PC-3 (cell line): Measurements from ENCODE around the gene SCARB1. TPM values are rescaled to one million over a fixed set of nuclear protein-coding genes. Genes with fewer than 3 reads are reported as not detected.

ENCODE experiments used
- ATAC-seq: fragments of 200-7000 bp; cut with Tn5 transposase; 2 replicates; pipeline ENCODE4 v1.9.1; 2020; ENCODE audit warnings: mild to moderate bottlenecking, moderate library complexity
- BruUV-seq: library from RNA; stranded (reverse); fragments of 400-500 nt; replicated peaks from 2 replicates; lab custom pipeline; 2021; lab: Mats Ljungman, UMichigan
- CTCF ChIA-PET: fragments of 300-600 bp; sonication (Branson Sonifier 250); formaldehyde crosslinking; loops from one replicate; lab custom pipeline; 2022; ENCODE audit warnings: antibody characterized with exemption; lab: Charles Lee
- POLR2A ChIA-PET: fragments of 300-600 bp; sonication (Branson Sonifier 250); formaldehyde crosslinking; loops from one replicate; lab custom pipeline; 2022; ENCODE audit warnings: antibody characterized with exemption; ENCODE audit not compliant: unreplicated experiment; lab: Charles Lee
- DNase-seq: peaks from one replicate; pipeline ENCODE4 v3.0.0-alpha.2; 2015
- H2AFZ ChIP-seq: fragments of 300-600 bp; sonication (generic); 2 replicates; pipeline ENCODE4 v1.6.0; 2016; ENCODE audit warnings: antibody characterized with exemption, low read length
- H3F3A ChIP-seq: fragments of 300-600 bp; sonication (generic); one replicate; pipeline ENCODE4 v1.6.0; 2017; ENCODE audit warnings: antibody characterized with exemption, low read length, control low read depth, mild to moderate bottlenecking; ENCODE audit not compliant: unreplicated experiment
- H3K27ac ChIP-seq: fragments of 300-600 bp; sonication (generic); 2 replicates; pipeline ENCODE4 v1.5.1; 2016; ENCODE audit warnings: mild to moderate bottlenecking, low read length
- H3K27me3 ChIP-seq: fragments of 300-600 bp; sonication (generic); 2 replicates; pipeline ENCODE4 v1.6.1; 2016; ENCODE audit warnings: low read length, mixed read lengths
- H3K36me3 ChIP-seq: fragments of 300-600 bp; sonication (generic); 2 replicates; pipeline ENCODE4 v1.6.1; 2016; ENCODE audit warnings: low read depth, mixed run types, low read length, mixed read lengths
- H3K4me1 ChIP-seq: fragments of 300-600 bp; sonication (generic); 2 replicates; pipeline ENCODE4 v1.5.1; 2016; ENCODE audit warnings: low read length; ENCODE audit not compliant: insufficient read depth
- H3K4me2 ChIP-seq: fragments of 300-600 bp; sonication (generic); 2 replicates; pipeline ENCODE4 v1.6.0; 2016; ENCODE audit warnings: low read length
- H3K4me3 ChIP-seq: fragments of 300-600 bp; sonication (generic); 2 replicates; pipeline ENCODE4 v1.5.1; 2016; ENCODE audit warnings: mild to moderate bottlenecking, low read length, mixed read lengths
- H3K79me2 ChIP-seq: fragments of 300-600 bp; sonication (generic); 2 replicates; pipeline ENCODE4 v1.6.1; 2017; ENCODE audit warnings: low read length, mixed read lengths
- H3K9ac ChIP-seq: fragments of 300-600 bp; sonication (generic); 2 replicates; pipeline ENCODE4 v1.6.0; 2016; ENCODE audit warnings: mild to moderate bottlenecking, low read length
- H3K9me2 ChIP-seq: fragments of 300-600 bp; sonication (generic); replicated peaks from 2 replicates; pipeline ENCODE4 v1.6.1; 2016; ENCODE audit warnings: mixed run types, low read length, mixed read lengths
- H3K9me3 ChIP-seq: fragments of 300-600 bp; sonication (generic); 2 replicates; pipeline ENCODE4 v1.6.1; 2016; ENCODE audit warnings: low read length, mixed read lengths
- H4K20me1 ChIP-seq: fragments of 300-600 bp; sonication (generic); 2 replicates; pipeline ENCODE4 v1.6.1; 2016; ENCODE audit warnings: low read length, mixed read lengths
- CTCF ChIP-seq: fragments of 300-600 bp; sonication (generic); conservative IDR thresholded peaks from 2 replicates; pipeline ENCODE4 v1.5.1; 2017; ENCODE audit warnings: antibody characterized with exemption, low read depth, mild to moderate bottlenecking, low read length
- EZH2 ChIP-seq: fragments of 300-600 bp; sonication (generic); IDR thresholded peaks from one replicate; pipeline ENCODE4 v1.6.1; 2017; ENCODE audit warnings: antibody characterized with exemption, mild to moderate bottlenecking, low read length; ENCODE audit not compliant: unreplicated experiment
- EZH2phosphoT487 ChIP-seq: fragments of 300-600 bp; sonication (generic); IDR thresholded peaks from 2 replicates; pipeline ENCODE4 v1.6.1; 2018; ENCODE audit warnings: mild to moderate bottlenecking, antibody characterized with exemption, low read length, borderline replicate concordance
- intact Hi-C: fragments of 100-400 bp; cut with micrococcal nuclease; formaldehyde crosslinking; loops from 2 replicates; pipeline ENCODE4 v1.9.0; 2023
- total RNA-seq: library from RNA; depleted of rRNA; stranded (reverse); fragments of >200 nt; gene quantifications from 2 replicates; pipeline ENCODE4 v1.2.3, GENCODE V29; 2014

The SCARB1 gene
- total RNA-seq, 1 experiment from 2014 or later: 79.1 TPM

GRCh38 chr12:124805050-124805449, 58.6 kb downstream of the SCARB1 start:
- Histone ChIP-seq H3F3A (no peaks in the 10 kb centered on the region), H3K4me2 (no peak overlapping the region), H3K4me1 (no peaks in the 10 kb centered on the region; the same call in 1 of the 2 replicates), H3K79me2 (no peaks in the 10 kb centered on the region), H2AFZ (no peak overlapping the region), H3K9me3 (no peaks in the 10 kb centered on the region), H3K4me3 (no peak overlapping the region), H3K27me3 (no peaks in the 10 kb centered on the region), H3K9me2 (no peaks in the 10 kb centered on the region), H3K9ac (no peak overlapping the region), H3K27ac (no peak overlapping the region), H4K20me1 (no peaks in the 10 kb centered on the region), H3K36me3 (peaks cover 23% of the 10 kb centered on the region)
- intact Hi-C loops: no loop called here
- no peak for ATAC-seq
- no peak for DNase-seq
- ChIA-PET CTCF (no interaction called here), POLR2A (interaction anchor here (0.6 kb wide), 1 partner anchor 68 kb away, joined by 7 read pairs; no protein-coding TSS in a partner anchor)
- TF ChIP-seq EZH2phosphoT487: no peak
- no peak for TF ChIP-seq EZH2
- TF ChIP-seq CTCF: no peak
- no TSS peak for BruUV-seq

GRCh38 chr12:124804011-124804621, 59.5 kb downstream of the SCARB1 start:
- Histone ChIP-seq H4K20me1 (no peaks in the 10 kb centered on the region), H3K9ac (no peak overlapping the region), H3K9me3 (no peaks in the 10 kb centered on the region), H3K4me2 (no peak overlapping the region), H3F3A (no peaks in the 10 kb centered on the region), H3K36me3 (peaks cover 25% of the 10 kb centered on the region), H2AFZ (no peak overlapping the region), H3K79me2 (no peaks in the 10 kb centered on the region), H3K4me3 (no peak overlapping the region), H3K27me3 (no peaks in the 10 kb centered on the region), H3K9me2 (no peaks in the 10 kb centered on the region), H3K27ac (no peak overlapping the region; the same call in 1 of the 2 replicates), H3K4me1 (no peaks in the 10 kb centered on the region)
- ChIA-PET POLR2A (no interaction called here), CTCF (no interaction called here)
- intact Hi-C loops: no loop called here
- no peak for TF ChIP-seq EZH2
- TF ChIP-seq EZH2phosphoT487: no peak
- TF ChIP-seq CTCF: no peak
- BruUV-seq: no TSS peak
- ATAC-seq (peak; percentile 53), DNase-seq (peak; percentile 45)

- no peak overlapping the region for H3K4me3 ChIP-seq
- no peaks in the 10 kb centered on the region for H4K20me1 ChIP-seq
- H3K79me2 ChIP-seq: no peaks in the 10 kb centered on the region
- DNase-seq (no peak), ATAC-seq (no peak)
- intact Hi-C loops: no loop called here
- ChIA-PET CTCF (no interaction called here), POLR2A (no interaction called here)
- H3K9me2 ChIP-seq: no peaks in the 10 kb centered on the region
- no peaks in the 10 kb centered on the region for H3F3A ChIP-seq
- BruUV-seq: no TSS peak
- H3K27ac ChIP-seq: no peak overlapping the region
- no peak overlapping the region for H2AFZ ChIP-seq
- H3K4me1 ChIP-seq: no peaks in the 10 kb centered on the region
- no peak overlapping the region for H3K4me2 ChIP-seq
- no peaks in the 10 kb centered on the region for H3K9me3 ChIP-seq
- TF ChIP-seq CTCF: no peak
- H3K27me3 ChIP-seq: no peaks in the 10 kb centered on the region
- H3K9ac ChIP-seq: no peak overlapping the region
- H3K36me3 ChIP-seq: peaks cover 34% of the 10 kb centered on the region
These were observed 61.3 kb downstream of the SCARB1 start for GRCh38 chr12:124802361-124802760.
